DMS153 treated with DMSO at 0.1 percent for 48 hours (cell line): ENCODE measurements around the gene POLR1F.
A peak's percentile ranks its signal among the peaks of the same experiment; 100 is the strongest.
"Not testable (repeated sequence)": the region's sequence is repeated elsewhere in the genome, so short reads cannot be mapped to it uniquely, and the experiment has no call there.

Source experiments
- DNase-seq: peaks from one replicate; lab custom pipeline; 2025; ENCODE audit not compliant: unreplicated experiment; lab: John Stamatoyannopoulos, UW

The POLR1F gene

GRCh38 chr7:19708397-19709248 lies at the start of gene POLR1F:
Gene POLR1F, minus strand, starts transcription at chr7:19709037. Its CDS starts 21 bp downstream, at chr7:19709016.
- peak; percentile 98 for DNase-seq

GRCh38 chr7:19754521-19755116 lies 45.8 kb upstream of the POLR1F start:
- DNase-seq: peak; percentile 66

GRCh38 chr7:19752020-19752419 lies 43.2 kb upstream of the POLR1F start:
- no peak for DNase-seq

GRCh38 chr7:19749658-19750057 lies 40.8 kb upstream of the POLR1F start:
- no peak for DNase-seq

GRCh38 chr7:19747740-19748339 lies 39.0 kb upstream of the POLR1F start:
- peak; percentile 89 for DNase-seq

GRCh38 chr7:19744075-19744474 lies 35.2 kb upstream of the POLR1F start:
- DNase-seq: no peak

GRCh38 chr7:19728716-19729115 lies 19.9 kb upstream of the POLR1F start:
- DNase-seq: no peak

- DNase-seq: no peak
These were observed 16.9 kb upstream of the POLR1F start for GRCh38 chr7:19725770-19726169.

- no peak for DNase-seq
These were observed 6.7 kb upstream of the POLR1F start for GRCh38 chr7:19715499-19715898.

GRCh38 chr7:19713676-19714075 lies 4.8 kb upstream of the POLR1F start:
- DNase-seq: peak; percentile 18

GRCh38 chr7:19709249-19709578 lies 377 bp upstream of the POLR1F start:
- no peak for DNase-seq

- DNase-seq: no peak
These were observed 1.6 kb downstream of the POLR1F start for GRCh38 chr7:19707240-19707639.

- no peak for DNase-seq
These were observed 3.2 kb downstream of the POLR1F start for GRCh38 chr7:19705663-19706062.

- DNase-seq: peak; percentile 78
These were observed 7.4 kb downstream of the POLR1F start for GRCh38 chr7:19701471-19701870.

GRCh38 chr7:19700936-19701335 lies 7.9 kb downstream of the POLR1F start:
- no peak for DNase-seq

GRCh38 chr7:19698331-19698730 lies 10.5 kb downstream of the POLR1F start:
- no peak for DNase-seq

- no peak for DNase-seq
These were observed 11.9 kb downstream of the POLR1F start for GRCh38 chr7:19696926-19697325.

GRCh38 chr7:19692111-19692828 lies 16.6 kb downstream of the POLR1F start:
- no peak for DNase-seq

- no peak for DNase-seq
These were observed 18.1 kb downstream of the POLR1F start for GRCh38 chr7:19690736-19691135.

GRCh38 chr7:19689130-19689529 lies 19.7 kb downstream of the POLR1F start:
- not testable (repeated sequence) for DNase-seq

GRCh38 chr7:19681596-19681995 lies 27.2 kb downstream of the POLR1F start:
- no peak for DNase-seq

- no peak for DNase-seq
These were observed 31.7 kb downstream of the POLR1F start for GRCh38 chr7:19677180-19677579.
